NT2/D1 (cell line): ENCODE measurements around the gene NPPB.

Experiments used
- SUZ12 ChIP-seq: IDR thresholded peaks from 2 replicates; pipeline ENCODE4 v1.6.1; 2011; ENCODE audit not compliant: insufficient read length, insufficient read depth; ENCODE audit errors: extremely low read depth
- ZNF274 ChIP-seq: IDR thresholded peaks from 2 replicates; pipeline ENCODE4 v1.6.1; 2011; ENCODE audit warnings: mild to moderate bottlenecking, low read depth, low read length

GRCh38 chr1:11904978-11905377 lies 46.2 kb upstream of the NPPB start:
- TF ChIP-seq SUZ12, result no peak
- TF ChIP-seq ZNF274, result no peak
